ENCODE results near the gene THSD4.

DNA sequence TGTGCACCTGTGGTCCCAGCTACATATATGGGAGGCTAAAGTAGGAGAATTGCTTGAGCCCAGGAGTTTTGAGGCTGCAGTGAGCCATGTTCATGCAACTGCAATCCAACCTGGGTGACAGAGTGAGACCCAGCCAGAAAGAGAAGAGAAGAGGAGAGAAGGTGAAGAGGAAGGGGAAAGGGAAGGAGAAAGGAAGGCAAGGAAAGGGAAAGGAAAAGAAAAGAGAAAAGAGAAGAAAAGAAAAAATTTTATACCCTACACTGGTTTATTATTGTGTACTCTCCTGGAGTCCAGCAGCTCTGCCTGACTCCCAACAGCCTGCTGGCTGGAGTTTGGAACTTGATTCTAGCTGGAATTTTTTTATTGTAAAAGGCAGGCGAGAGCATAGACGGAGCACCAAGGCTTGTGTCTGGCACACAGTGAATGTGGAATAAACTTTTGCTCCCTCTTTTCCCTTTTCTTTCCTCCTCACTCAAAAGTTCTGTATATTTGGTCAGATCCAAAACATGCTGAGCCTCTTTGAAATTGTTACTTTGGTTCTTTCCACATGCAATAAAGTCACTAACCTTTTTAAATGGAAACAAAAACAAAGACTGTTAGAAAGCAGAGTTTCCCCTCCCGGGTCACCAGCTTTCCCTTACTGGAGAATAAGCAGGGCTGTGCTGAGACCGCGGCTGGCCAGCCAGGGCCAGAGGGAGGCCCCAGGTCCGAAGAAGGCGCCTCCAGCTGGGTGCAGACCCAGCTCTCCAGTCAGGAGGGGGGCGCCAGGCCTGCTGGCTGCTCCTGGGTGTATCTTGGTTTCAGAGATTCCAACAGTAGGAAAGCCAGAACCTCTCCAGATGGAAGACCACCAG lies 9.9 kb downstream of the THSD4 start:
- TF ChIP-seq, protein P1, sequence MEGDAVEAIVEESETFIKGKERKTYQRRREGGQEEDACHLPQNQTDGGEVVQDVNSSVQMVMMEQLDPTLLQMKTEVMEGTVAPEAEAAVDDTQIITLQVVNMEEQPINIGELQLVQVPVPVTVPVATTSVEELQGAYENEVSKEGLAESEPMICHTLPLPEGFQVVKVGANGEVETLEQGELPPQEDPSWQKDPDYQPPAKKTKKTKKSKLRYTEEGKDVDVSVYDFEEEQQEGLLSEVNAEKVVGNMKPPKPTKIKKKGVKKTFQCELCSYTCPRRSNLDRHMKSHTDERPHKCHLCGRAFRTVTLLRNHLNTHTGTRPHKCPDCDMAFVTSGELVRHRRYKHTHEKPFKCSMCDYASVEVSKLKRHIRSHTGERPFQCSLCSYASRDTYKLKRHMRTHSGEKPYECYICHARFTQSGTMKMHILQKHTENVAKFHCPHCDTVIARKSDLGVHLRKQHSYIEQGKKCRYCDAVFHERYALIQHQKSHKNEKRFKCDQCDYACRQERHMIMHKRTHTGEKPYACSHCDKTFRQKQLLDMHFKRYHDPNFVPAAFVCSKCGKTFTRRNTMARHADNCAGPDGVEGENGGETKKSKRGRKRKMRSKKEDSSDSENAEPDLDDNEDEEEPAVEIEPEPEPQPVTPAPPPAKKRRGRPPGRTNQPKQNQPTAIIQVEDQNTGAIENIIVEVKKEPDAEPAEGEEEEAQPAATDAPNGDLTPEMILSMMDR (IDR thresholded peaks at IDR 0.05): no peak
- TF ChIP-seq POLR2A (IDR thresholded peaks at IDR 0.05; ENCODE audit: low read length) (no peak), SMC3 (IDR thresholded peaks at IDR 0.05) (no peak), BHLHE40 (IDR thresholded peaks at IDR 0.05; ENCODE audit: low read depth, low read length) (no peak), MAFK (IDR thresholded peaks at IDR 0.05; ENCODE audit: partially characterized antibody) (no peak)
- TF ChIP-seq, protein P2, sequence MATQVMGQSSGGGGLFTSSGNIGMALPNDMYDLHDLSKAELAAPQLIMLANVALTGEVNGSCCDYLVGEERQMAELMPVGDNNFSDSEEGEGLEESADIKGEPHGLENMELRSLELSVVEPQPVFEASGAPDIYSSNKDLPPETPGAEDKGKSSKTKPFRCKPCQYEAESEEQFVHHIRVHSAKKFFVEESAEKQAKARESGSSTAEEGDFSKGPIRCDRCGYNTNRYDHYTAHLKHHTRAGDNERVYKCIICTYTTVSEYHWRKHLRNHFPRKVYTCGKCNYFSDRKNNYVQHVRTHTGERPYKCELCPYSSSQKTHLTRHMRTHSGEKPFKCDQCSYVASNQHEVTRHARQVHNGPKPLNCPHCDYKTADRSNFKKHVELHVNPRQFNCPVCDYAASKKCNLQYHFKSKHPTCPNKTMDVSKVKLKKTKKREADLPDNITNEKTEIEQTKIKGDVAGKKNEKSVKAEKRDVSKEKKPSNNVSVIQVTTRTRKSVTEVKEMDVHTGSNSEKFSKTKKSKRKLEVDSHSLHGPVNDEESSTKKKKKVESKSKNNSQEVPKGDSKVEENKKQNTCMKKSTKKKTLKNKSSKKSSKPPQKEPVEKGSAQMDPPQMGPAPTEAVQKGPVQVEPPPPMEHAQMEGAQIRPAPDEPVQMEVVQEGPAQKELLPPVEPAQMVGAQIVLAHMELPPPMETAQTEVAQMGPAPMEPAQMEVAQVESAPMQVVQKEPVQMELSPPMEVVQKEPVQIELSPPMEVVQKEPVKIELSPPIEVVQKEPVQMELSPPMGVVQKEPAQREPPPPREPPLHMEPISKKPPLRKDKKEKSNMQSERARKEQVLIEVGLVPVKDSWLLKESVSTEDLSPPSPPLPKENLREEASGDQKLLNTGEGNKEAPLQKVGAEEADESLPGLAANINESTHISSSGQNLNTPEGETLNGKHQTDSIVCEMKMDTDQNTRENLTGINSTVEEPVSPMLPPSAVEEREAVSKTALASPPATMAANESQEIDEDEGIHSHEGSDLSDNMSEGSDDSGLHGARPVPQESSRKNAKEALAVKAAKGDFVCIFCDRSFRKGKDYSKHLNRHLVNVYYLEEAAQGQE (IDR thresholded peaks at IDR 0.05): no peak

Measured in A549 (cell line).